Mesodermal cell (in vitro differentiated cells): ENCODE results near the gene CPD.
A peak's percentile ranks its signal among the peaks of the same experiment; 100 is the strongest.
"Not testable (repeated sequence)": the region's sequence is repeated elsewhere in the genome, so short reads cannot be mapped to it uniquely, and the experiment has no call there.

Source experiments
- H3K27ac ChIP-seq: 2 replicates; pipeline ENCODE4 v1.7.0; 2013; ENCODE audit warnings: mild to moderate bottlenecking, low read depth, low read length, moderate library complexity; ENCODE audit not compliant: severe bottlenecking
- H3K36me3 ChIP-seq: 2 replicates; pipeline ENCODE4 v1.7.1; 2013; ENCODE audit warnings: mild to moderate bottlenecking, low read length, moderate library complexity; ENCODE audit not compliant: control insufficient read depth, insufficient read depth
- H3K4me1 ChIP-seq: one replicate; pipeline ENCODE4 v1.7.1; 2013; ENCODE audit warnings: mild to moderate bottlenecking, low read length; ENCODE audit not compliant: insufficient read depth, control insufficient read depth, poor library complexity, severe bottlenecking
- H3K4me3 ChIP-seq: 2 replicates; pipeline ENCODE4 v1.7.0; 2013; ENCODE audit warnings: low read length, control low read depth, mild to moderate bottlenecking; ENCODE audit not compliant: insufficient read depth, poor library complexity, severe bottlenecking; ENCODE audit errors: extremely low read depth
- H3K9me3 ChIP-seq: 2 replicates; pipeline ENCODE4 v1.7.1; 2013; ENCODE audit warnings: mild to moderate bottlenecking, low read length, moderate library complexity; ENCODE audit not compliant: control insufficient read depth
- WGBS, 2 experiments: methylation state at CpG; one replicate each; pipeline ENCODE4 v1.1.5; 2013; ENCODE audit warnings: missing lambda C conversion rate in 2 of 2; ENCODE audit not compliant: insufficient coverage in 2 of 2; 5-methylcytosine and 5-hydroxymethylcytosine counted together

CPD gene

DNA sequence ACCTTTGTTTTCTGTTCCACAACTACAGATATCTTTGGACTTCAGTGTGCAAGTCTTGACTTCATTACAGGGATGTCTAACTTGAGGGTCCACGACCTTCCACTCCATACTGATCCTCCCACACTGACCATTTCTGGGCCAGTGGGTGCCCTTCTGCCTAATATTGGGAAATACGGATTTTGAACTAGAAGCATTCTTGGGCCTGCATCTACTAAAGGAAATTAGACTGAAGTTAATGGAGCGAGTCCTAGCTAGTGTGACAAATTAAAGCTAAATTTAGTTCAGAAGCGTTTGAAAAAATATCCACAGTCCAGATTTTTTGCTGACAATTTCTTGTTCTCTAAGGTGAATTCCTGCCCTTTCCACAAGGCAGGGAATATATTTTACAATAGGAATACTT is 34.9 kb upstream of the CPD start:
- no peaks in the 10 kb centered on the region for H3K9me3 ChIP-seq
- no peaks in the 10 kb centered on the region for H3K36me3 ChIP-seq
- H3K27ac ChIP-seq, result peak overlapping the region; percentile 47
- H3K4me1 ChIP-seq, result peaks cover 35% of the 10 kb centered on the region
- WGBS, 2 experiments, result 90 to 100% methylated on average over 2 of the region's 4 CpGs
- no peak overlapping the region for H3K4me3 ChIP-seq

- WGBS, 2 experiments, result 89 to 90% methylated on average over 9 of the region's 9 CpGs
- Histone ChIP-seq H3K9me3 (no peaks in the 10 kb centered on the region), H3K27ac (peak overlapping the region; percentile 47), H3K4me3 (no peak overlapping the region), H3K4me1 (peaks cover 35% of the 10 kb centered on the region), H3K36me3 (no peaks in the 10 kb centered on the region)
Observed at GRCh38 chr17:30344283-30345088, 34.2 kb upstream of the CPD start.

GRCh38 chr17:30345089-30345433 is 33.7 kb upstream of the CPD start:
- H3K36me3 ChIP-seq, result no peaks in the 10 kb centered on the region
- H3K4me3 ChIP-seq, result no peak overlapping the region
- peak overlapping the region; percentile 47 for H3K27ac ChIP-seq
- peaks cover 31% of the 10 kb centered on the region for H3K4me1 ChIP-seq
- WGBS, 2 experiments, result 85 to 95% methylated on average over 2 of the region's 2 CpGs
- H3K9me3 ChIP-seq, result no peaks in the 10 kb centered on the region

DNA sequence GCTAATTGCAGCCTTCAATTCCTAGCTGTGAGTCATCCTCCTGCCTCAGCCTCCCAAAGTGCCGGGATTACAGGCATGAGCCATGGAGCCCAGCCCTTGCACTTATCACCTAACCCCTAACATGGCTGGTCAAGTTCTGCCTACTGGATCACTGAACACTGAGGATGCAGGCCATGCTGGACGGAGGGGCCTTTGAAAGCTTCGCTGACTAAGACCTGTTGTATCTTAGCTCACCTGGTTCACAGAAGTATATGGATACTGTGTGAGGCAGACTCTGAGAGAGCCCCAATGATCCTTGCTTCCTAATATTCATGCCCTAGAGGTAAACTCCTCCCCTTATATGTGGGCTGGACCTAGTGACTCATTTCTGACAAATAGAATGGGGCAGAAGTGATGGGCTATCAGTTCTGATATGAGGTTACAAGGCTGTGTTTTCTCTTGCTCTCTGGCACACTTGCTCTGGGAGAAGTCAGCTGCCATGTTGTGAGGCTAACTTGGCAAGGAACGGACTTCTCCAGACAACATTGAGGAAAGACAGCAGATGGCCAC is 33.1 kb upstream of the CPD start:
- no peak overlapping the region for H3K27ac ChIP-seq
- H3K36me3 ChIP-seq, result no peaks in the 10 kb centered on the region
- whole genome bisulfite sequencing, 2 experiments, result 80 to 82% methylated on average over 2 of the region's 4 CpGs
- H3K4me1 ChIP-seq, result peaks cover 25% of the 10 kb centered on the region
- H3K4me3 ChIP-seq, result no peak overlapping the region
- no peaks in the 10 kb centered on the region for H3K9me3 ChIP-seq

GRCh38 chr17:30346221-30346795 is 32.4 kb upstream of the CPD start:
- WGBS, 2 experiments, result no CpG with 5 or more reads among the region's 3 CpGs
- H3K4me1 ChIP-seq, result peaks cover 20% of the 10 kb centered on the region
- no peak overlapping the region for H3K4me3 ChIP-seq
- no peaks in the 10 kb centered on the region for H3K36me3 ChIP-seq
- H3K27ac ChIP-seq, result no peak overlapping the region
- no peaks in the 10 kb centered on the region for H3K9me3 ChIP-seq

DNA sequence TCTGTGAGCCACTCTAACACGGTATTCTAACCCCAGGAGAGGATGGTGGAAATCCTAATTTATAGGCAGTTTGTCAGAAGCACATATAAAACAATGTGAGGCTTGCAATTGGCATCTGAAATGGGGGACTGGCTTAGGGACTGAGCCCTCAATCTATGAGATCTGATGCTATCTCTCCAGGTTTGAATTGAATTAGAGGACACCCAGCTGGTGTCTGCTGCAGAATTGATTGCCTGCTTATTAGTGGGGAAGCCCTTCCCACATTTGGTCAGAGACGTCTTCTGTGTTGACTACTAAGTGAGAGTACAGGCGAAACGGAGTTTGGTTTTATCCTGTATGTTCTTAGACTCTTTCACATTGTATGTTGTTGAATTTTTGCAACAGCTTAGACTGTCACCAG is 31.2 kb upstream of the CPD start:
- H3K4me3 ChIP-seq, result no peak overlapping the region
- 100% methylated on average over 2 of the region's 4 CpGs; no CpG with 5 or more reads in 1 of the 2 experiments for WGBS, 2 experiments
- H3K36me3 ChIP-seq, result no peaks in the 10 kb centered on the region
- peaks cover 14% of the 10 kb centered on the region for H3K4me1 ChIP-seq
- no peak overlapping the region for H3K27ac ChIP-seq
- no peaks in the 10 kb centered on the region for H3K9me3 ChIP-seq

DNA sequence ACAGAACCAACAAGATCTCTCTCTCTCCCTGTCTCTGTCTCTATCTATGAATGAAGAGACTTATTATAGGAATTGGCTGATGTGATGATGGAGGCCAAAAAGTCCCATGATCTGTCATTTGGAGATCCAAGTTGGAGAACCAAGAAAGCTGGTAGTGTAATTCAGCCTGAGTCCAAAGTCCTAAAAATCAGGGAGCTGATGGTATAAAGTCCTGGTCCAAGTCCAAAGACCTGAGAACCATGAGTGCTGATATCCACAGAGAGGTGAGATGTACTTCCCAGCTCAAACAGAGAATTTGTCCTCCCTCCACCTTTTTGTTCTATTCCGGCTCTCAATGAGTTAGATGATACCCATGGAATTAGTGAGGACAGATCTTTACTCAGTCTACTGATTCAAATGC is 29.5 kb upstream of the CPD start:
- H3K4me1 ChIP-seq, result peaks cover 10% of the 10 kb centered on the region
- no peak overlapping the region for H3K4me3 ChIP-seq
- H3K36me3 ChIP-seq, result no peaks in the 10 kb centered on the region
- no peak overlapping the region for H3K27ac ChIP-seq
- H3K9me3 ChIP-seq, result no peaks in the 10 kb centered on the region
- 75% methylated on average over 1 of the region's 1 CpG; no CpG with 5 or more reads in 1 of the 2 experiments for WGBS, 2 experiments

DNA sequence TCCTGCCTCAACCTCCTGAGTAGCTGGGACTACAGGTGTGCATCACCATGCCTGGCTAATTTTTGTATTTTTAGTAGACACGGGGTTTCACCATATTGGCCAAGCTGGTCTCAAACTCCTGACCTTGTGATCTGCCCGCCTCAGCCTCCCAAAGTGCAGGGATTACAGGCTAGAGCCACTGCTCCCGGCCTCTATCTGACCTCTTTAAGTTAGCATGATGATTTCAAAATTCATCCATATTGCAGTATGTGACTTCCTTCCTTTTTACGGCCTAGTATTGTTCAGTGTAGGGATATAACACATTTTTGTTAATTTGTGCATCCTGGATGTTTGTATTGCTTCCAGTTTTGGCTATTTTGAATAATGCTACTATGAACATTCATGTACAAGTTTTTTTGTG is 27.5 kb upstream of the CPD start:
- H3K36me3 ChIP-seq, H3K4me3 ChIP-seq, H3K9me3 ChIP-seq, H3K4me1 ChIP-seq, H3K27ac ChIP-seq: not testable (repeated sequence)
- 85 to 100% methylated on average over 2 to 3 of the region's 4 CpGs for WGBS, 2 experiments

GRCh38 chr17:30351735-30352134 is 27.0 kb upstream of the CPD start:
- WGBS, 2 experiments, result 94 to 100% methylated on average over 1 to 2 of the region's 2 CpGs
- Histone ChIP-seq H3K9me3 (no peaks in the 10 kb centered on the region), H3K27ac (no peak overlapping the region), H3K4me1 (no peaks in the 10 kb centered on the region), H3K4me3 (no peak overlapping the region), H3K36me3 (no peaks in the 10 kb centered on the region)

GRCh38 chr17:30352240-30352814 is 26.4 kb upstream of the CPD start:
- Histone ChIP-seq H3K36me3 (no peaks in the 10 kb centered on the region), H3K4me3 (no peak overlapping the region), H3K27ac (no peak overlapping the region), H3K4me1 (no peaks in the 10 kb centered on the region), H3K9me3 (no peaks in the 10 kb centered on the region)
- 83% methylated on average over 1 of the region's 2 CpGs; no CpG with 5 or more reads in 1 of the 2 experiments for WGBS, 2 experiments

GRCh38 chr17:30354701-30355100 is 24.0 kb upstream of the CPD start:
- no peaks in the 10 kb centered on the region for H3K36me3 ChIP-seq
- no peak overlapping the region for H3K27ac ChIP-seq
- H3K4me3 ChIP-seq, result no peak overlapping the region
- no peaks in the 10 kb centered on the region for H3K4me1 ChIP-seq
- no peaks in the 10 kb centered on the region for H3K9me3 ChIP-seq
